Activated naive CD8-positive, alpha-beta T cell treated with anti-CD3 and anti-CD28 coated beads for 36 hours (primary cell): ENCODE results near the gene CIAO3. TPM values are rescaled to one million over a fixed set of nuclear protein-coding genes. Genes with fewer than 3 reads are reported as not detected.

Source experiments
- DNase-seq: peaks from one replicate; pipeline ENCODE4 v3.0.0; 2021
- H3K27ac Mint-ChIP-seq: one replicate; pipeline ENCODE4 v1.8.0; 2022; ENCODE audit warnings: mild to moderate bottlenecking, moderate library complexity, mixed read lengths
- H3K27me3 Mint-ChIP-seq: one replicate; pipeline ENCODE4 v1.8.0; 2022; ENCODE audit warnings: mild to moderate bottlenecking, mixed read lengths
- H3K36me3 Mint-ChIP-seq: one replicate; pipeline ENCODE4 v1.8.0; 2021; ENCODE audit warnings: mild to moderate bottlenecking, mixed read lengths
- H3K4me1 Mint-ChIP-seq: one replicate; pipeline ENCODE4 v1.8.0; 2021; ENCODE audit warnings: mixed read lengths
- H3K4me3 Mint-ChIP-seq: one replicate; pipeline ENCODE4 v1.8.0; 2022; ENCODE audit warnings: mild to moderate bottlenecking, moderate library complexity, mixed read lengths
- H3K9me3 Mint-ChIP-seq: one replicate; pipeline ENCODE4 v1.8.0; 2022; ENCODE audit warnings: mixed read lengths
- total RNA-seq, 2 experiments: library from RNA; stranded (reverse); gene quantifications; one replicate each; pipeline ENCODE4 v1.2.3, GENCODE V29; 2021

Gene CIAO3
- total RNA-seq = 10 to 100 TPM; 18.3 to 19.8 TPM

DNA sequence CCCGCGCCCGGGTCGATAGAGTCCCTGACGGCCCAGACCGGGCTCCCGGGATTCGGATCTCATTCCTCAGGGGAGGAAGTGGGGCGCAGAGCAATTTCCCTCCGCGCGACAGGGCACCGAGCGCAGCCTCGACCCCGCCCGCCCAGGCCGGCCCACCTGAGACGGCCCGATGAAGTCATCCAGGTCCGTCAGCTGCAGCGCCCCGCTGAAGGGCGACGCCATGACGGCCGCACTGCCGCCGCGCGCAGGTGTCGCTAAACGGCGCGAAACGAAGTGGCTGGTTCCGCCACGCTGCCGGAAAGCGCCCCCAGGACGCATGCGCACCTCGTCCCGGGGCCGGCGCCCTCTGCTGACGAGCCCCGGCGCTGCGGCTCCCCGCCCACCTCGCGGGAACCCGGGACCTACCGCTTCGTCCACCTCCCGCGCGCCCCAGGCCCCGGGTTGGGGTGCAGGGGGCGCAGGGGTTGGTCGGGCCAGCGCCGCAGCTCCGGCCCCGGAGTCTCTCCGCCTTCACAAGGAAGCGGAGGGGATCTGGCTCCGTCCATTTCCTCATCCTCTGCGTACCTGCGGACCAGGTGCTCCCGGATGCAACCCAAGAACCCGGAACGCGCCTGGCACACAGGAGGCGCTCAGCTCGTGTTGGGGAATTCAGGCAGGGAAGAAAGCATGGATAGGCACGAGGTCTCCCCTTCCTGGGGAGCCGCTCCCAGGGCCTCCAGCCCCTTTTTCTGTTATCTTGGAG is at the start of gene CIAO3:
CIAO3 (minus strand) TSS at position 234 of the 742 bp plus-strand sequence; CDS start at position 222, 12 bp downstream.
- H3K27ac Mint-ChIP-seq = peak within 1 kb of the TSS; percentile 42
- H3K4me3 Mint-ChIP-seq = peak within 1 kb of the TSS; percentile 80
- peaks cover 5% of the 10 kb centered on the region for H3K36me3 Mint-ChIP-seq
- H3K9me3 Mint-ChIP-seq = no peaks in the 10 kb centered on the region
- H3K4me1 Mint-ChIP-seq = peaks cover 9% of the 10 kb centered on the region
- H3K27me3 Mint-ChIP-seq = no peaks in the 10 kb centered on the region
- peak; percentile 95 for DNase-seq

DNA sequence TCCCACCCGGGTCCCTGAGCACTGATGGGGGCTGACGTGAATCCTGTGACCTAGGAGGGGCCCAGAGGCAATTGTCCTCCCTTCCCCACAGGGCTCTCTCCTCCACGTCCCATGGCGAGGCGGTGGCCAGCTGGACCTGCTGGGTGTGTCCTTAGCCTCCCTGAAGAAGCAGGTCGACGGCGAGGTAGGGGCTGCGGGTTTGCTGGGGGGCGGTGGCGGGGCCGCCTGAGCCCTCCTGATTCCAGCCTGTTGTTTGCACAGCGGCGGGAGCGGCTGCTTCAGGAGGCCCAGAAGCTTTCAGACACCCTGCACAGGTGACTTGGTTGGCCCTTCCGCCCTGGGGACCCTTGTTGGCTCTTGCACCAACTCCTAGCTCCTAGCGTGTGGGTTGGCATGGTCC is 49.3 kb upstream of the CIAO3 start:
- H3K4me1 Mint-ChIP-seq = peaks cover 3% of the 10 kb centered on the region
- H3K4me3 Mint-ChIP-seq = peak overlapping the region; percentile 70
- no peaks in the 10 kb centered on the region for H3K9me3 Mint-ChIP-seq
- H3K36me3 Mint-ChIP-seq = peaks cover 8% of the 10 kb centered on the region
- H3K27me3 Mint-ChIP-seq = no peaks in the 10 kb centered on the region
- H3K27ac Mint-ChIP-seq = no peak overlapping the region
- no peak for DNase-seq

DNA sequence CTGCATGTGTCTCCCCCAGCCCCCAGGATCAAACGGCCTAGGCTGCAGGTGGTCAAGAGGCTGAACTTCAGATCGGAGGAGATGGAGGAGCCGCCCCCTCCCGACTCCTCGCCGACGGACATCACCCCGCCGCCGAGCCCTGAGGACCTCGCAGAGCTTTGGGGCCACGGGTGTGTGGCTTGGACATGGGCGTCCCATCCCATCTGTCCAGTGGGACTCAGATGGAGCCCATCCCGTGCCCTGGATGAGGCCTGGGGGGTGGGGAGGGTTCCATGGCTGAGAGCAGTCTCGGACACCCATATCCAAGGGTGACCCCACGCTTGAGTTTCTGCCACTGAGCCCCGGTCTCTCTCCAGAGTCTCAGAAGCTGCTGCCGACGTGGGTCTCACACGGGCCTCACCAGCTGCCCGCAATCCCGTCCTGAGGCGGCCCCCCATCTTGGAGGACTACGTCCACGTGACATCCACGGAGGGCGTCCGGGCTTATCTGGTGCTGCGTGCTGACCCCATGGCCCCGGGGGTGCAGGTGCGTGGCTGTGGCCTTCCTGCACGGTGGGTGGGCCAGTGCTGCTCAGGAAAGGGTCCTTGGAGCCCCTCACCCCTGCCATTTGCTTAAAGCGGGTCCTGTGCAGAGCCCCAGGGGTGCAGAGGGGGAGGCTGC is 48.5 kb upstream of the CIAO3 start:
- H3K27ac Mint-ChIP-seq = no peak overlapping the region
- peaks cover 8% of the 10 kb centered on the region for H3K36me3 Mint-ChIP-seq
- no peaks in the 10 kb centered on the region for H3K9me3 Mint-ChIP-seq
- no peaks in the 10 kb centered on the region for H3K27me3 Mint-ChIP-seq
- DNase-seq = no peak
- peaks cover 4% of the 10 kb centered on the region for H3K4me1 Mint-ChIP-seq
- H3K4me3 Mint-ChIP-seq = peak overlapping the region; percentile 81

- Mint-ChIP-seq H3K4me1 (peaks cover 4% of the 10 kb centered on the region), H3K27ac (peak within 1 kb of the TSS; percentile 79), H3K27me3 (no peaks in the 10 kb centered on the region), H3K9me3 (no peaks in the 10 kb centered on the region), H3K4me3 (peak within 1 kb of the TSS; percentile 89), H3K36me3 (peaks cover 8% of the 10 kb centered on the region)
- DNase-seq = peak; percentile 97
Observed at GRCh38 chr16:788399-789126, 47.8 kb upstream of the CIAO3 start, which contains the start of gene CHTF18. Gene CHTF18 (plus strand): TSS chr16:788620. CDS start chr16:788685, 65 bp downstream.

DNA sequence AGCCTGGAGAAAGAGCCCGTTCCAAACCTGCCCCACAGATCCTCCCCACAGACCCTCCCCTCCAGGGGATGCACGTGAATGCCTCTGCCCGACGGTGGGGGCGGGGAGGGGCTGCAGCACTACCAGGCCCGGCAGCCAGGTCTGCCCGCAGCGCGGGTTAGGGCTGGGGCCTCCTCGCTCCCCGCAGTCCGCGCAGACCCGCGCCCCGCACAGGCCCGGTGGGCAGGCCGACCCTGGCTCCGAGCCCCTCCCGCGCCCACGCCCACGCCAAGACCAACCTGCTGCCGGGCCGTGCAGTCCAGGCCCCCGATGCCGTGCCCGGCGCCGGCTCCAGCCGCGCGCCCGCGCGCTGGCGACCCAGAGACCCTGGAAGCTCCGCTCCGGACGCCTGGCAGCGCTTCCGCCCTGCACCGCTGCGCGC is 47.2 kb upstream of the CIAO3 start, which contains the start of gene RPUSD1:
RPUSD1 (minus strand) TSS at position 404 of the 421 bp plus-strand sequence. CDS start 644 bp downstream, outside the sequence.
- Mint-ChIP-seq H3K4me3 (peak within 1 kb of the TSS; percentile 89), H3K4me1 (peaks cover 4% of the 10 kb centered on the region), H3K27ac (peak within 1 kb of the TSS; percentile 79), H3K9me3 (no peaks in the 10 kb centered on the region), H3K36me3 (peaks cover 8% of the 10 kb centered on the region), H3K27me3 (no peaks in the 10 kb centered on the region)
- no peak for DNase-seq

GRCh38 chr16:787321-787966 is 46.6 kb upstream of the CIAO3 start:
- Mint-ChIP-seq H3K4me3 (peak overlapping the region; percentile 89), H3K27ac (peak overlapping the region; percentile 79), H3K36me3 (peaks cover 8% of the 10 kb centered on the region), H3K27me3 (no peaks in the 10 kb centered on the region), H3K9me3 (no peaks in the 10 kb centered on the region), H3K4me1 (peaks cover 4% of the 10 kb centered on the region)
- DNase-seq = no peak

- H3K4me1 Mint-ChIP-seq = peaks cover 4% of the 10 kb centered on the region
- H3K27ac Mint-ChIP-seq = no peak overlapping the region
- peak; percentile 78 for DNase-seq
- H3K4me3 Mint-ChIP-seq = peak overlapping the region; percentile 89
- no peaks in the 10 kb centered on the region for H3K9me3 Mint-ChIP-seq
- H3K36me3 Mint-ChIP-seq = peaks cover 2% of the 10 kb centered on the region
- no peaks in the 10 kb centered on the region for H3K27me3 Mint-ChIP-seq
Observed at GRCh38 chr16:785563-786535, 45.1 kb upstream of the CIAO3 start.

DNA sequence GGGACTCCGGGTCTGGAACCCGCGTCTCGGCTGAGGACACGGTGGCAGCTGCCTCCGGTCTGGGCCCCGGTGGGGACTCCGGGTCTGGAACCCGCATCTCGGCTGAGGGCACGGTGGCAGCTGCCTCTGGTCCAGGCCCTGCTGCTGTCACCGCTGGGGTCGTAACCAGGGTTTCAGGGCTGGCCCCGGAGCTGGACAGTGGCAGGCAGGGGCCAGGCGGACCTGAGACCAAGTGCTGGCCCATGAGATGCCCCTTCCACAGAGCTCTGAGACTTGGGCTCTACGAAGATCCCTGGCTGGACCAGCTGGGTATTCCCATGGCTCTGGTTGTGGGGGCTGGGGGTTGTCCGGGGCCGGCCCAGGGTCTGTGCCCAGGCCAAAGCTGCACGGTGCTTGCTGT is 43.6 kb upstream of the CIAO3 start:
- peaks cover 2% of the 10 kb centered on the region for H3K36me3 Mint-ChIP-seq
- DNase-seq = no peak
- peaks cover 4% of the 10 kb centered on the region for H3K4me1 Mint-ChIP-seq
- no peak overlapping the region for H3K27ac Mint-ChIP-seq
- H3K9me3 Mint-ChIP-seq = no peaks in the 10 kb centered on the region
- H3K27me3 Mint-ChIP-seq = peaks cover 4% of the 10 kb centered on the region
- no peak overlapping the region for H3K4me3 Mint-ChIP-seq

DNA sequence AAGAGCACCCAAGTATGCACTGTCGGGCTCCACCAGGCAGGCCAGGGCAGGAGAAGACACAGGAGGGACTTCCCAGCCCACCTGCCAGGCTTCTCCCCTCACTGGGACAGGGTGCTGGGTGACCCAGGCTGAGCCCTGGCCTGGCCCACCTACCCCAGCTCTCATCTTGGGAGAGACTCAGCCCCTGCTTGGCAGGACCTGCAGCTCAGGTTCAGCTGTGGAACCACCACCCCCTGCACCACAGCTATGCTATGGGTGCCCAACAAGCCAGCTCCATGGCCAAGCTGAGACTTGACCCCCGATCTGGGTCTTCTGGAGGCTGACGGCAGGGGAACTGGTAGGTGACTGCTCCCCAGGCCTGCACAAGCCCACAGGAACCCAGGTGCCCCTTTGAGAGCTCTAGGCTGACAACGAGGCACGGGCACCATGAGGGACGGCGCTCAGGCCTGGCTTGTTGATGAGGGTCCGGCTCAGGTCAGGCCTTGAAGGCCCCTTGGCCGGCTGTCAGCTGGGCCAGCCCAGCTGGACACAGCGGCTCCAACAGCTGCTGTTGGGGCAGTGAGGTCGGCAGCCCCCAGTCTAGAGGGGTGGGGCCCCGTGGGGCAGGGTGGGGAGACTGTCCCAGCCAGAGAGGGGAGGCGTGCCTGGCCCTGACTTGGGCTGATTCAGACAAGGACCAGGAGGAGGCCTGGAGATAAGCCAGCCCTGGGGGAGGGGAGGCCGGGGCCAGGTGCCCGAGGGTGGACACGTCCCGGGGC is 42.8 kb upstream of the CIAO3 start:
- Mint-ChIP-seq H3K36me3 (peaks cover 2% of the 10 kb centered on the region), H3K27ac (no peak overlapping the region), H3K4me1 (peaks cover 4% of the 10 kb centered on the region), H3K9me3 (no peaks in the 10 kb centered on the region), H3K27me3 (peaks cover 4% of the 10 kb centered on the region), H3K4me3 (no peak overlapping the region)
- no peak for DNase-seq

DNA sequence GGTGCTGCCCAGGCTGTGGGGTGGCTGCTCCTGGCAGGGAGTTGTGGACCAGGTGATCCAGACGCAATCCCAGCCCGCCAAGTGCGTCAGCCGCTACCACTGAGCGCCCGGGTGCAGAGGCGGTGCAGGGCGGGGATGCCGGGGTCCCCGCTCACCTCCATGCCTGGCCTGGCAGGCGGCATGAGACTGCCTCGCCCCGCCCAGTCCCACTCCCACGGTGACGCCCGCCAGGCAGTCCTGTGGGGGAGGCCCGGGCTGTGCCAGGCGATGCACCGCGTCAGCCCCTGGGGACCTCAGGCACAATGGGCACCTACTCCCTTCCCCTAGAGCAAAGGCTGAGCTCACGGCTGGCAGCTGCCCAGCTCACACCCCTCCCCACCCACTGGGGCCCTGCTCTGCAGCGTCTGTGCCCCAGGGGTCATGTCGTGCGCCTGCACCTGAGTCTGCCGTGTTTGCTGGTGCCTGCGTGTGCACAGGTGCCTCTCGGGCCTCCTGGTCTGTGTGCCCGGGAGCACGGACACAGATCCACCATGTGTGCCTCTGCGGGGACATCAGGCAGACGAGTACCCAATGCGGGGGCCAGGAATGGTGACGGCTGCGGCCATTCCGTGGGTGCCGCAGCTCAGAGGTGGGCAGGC is 42.1 kb upstream of the CIAO3 start:
- peaks cover 6% of the 10 kb centered on the region for H3K27me3 Mint-ChIP-seq
- DNase-seq = no peak
- H3K4me3 Mint-ChIP-seq = no peak overlapping the region
- H3K27ac Mint-ChIP-seq = no peak overlapping the region
- no peaks in the 10 kb centered on the region for H3K9me3 Mint-ChIP-seq
- peaks cover 2% of the 10 kb centered on the region for H3K36me3 Mint-ChIP-seq
- peaks cover 4% of the 10 kb centered on the region for H3K4me1 Mint-ChIP-seq

GRCh38 chr16:782258-782657 is 41.5 kb upstream of the CIAO3 start:
- Mint-ChIP-seq H3K27ac (no peak overlapping the region), H3K36me3 (peaks cover 2% of the 10 kb centered on the region), H3K27me3 (peaks cover 10% of the 10 kb centered on the region), H3K9me3 (no peaks in the 10 kb centered on the region), H3K4me3 (no peak overlapping the region), H3K4me1 (peaks cover 4% of the 10 kb centered on the region)
- DNase-seq = no peak

- H3K36me3 Mint-ChIP-seq = peaks cover 2% of the 10 kb centered on the region
- H3K27ac Mint-ChIP-seq = no peak overlapping the region
- no peaks in the 10 kb centered on the region for H3K9me3 Mint-ChIP-seq
- DNase-seq = no peak
- peaks cover 2% of the 10 kb centered on the region for H3K4me1 Mint-ChIP-seq
- no peak overlapping the region for H3K4me3 Mint-ChIP-seq
- H3K27me3 Mint-ChIP-seq = peaks cover 17% of the 10 kb centered on the region
Observed at GRCh38 chr16:781346-782010, 40.7 kb upstream of the CIAO3 start.
